Measurements from ENCODE around the gene CASTOR1. TPM values are rescaled to one million over a fixed set of nuclear protein-coding genes. Genes with fewer than 3 reads are reported as not detected.

CASTOR1 gene
- total RNA-seq, 2 donors from 2014 or later = 6.3 to 7.5 TPM

DNA sequence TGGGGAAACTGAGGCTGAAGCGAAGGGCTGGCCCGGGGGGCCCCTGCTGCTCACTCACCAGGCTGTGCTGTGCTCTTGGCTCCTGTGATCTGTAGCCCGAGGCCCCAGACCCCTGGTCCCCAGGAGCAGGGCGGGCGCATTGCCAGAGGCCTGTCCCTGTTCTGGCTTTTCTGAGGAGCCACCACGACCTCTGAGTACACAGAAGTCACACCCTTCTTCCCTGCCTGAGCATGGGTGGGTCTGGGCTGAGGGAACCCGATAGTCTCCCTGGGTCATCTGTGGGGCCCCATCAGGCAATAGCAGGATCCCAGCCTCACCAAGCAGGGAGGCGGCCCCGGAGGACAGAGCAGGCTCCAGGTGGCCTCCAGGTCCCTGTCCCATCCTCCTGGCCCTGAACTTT, 5.1 kb downstream of the CASTOR1 start:
- peak overlapping the region in 1 of 2 donors; percentile 14 for H3K27ac Mint-ChIP-seq
- H3K9me3 Mint-ChIP-seq = no peaks in the 10 kb centered on the region
- DNase-seq (ENCODE audit: low spot score in 2 of 2) (no peak), ATAC-seq (no peak)
- H3K36me3 Mint-ChIP-seq = no peaks in the 10 kb centered on the region

DNA sequence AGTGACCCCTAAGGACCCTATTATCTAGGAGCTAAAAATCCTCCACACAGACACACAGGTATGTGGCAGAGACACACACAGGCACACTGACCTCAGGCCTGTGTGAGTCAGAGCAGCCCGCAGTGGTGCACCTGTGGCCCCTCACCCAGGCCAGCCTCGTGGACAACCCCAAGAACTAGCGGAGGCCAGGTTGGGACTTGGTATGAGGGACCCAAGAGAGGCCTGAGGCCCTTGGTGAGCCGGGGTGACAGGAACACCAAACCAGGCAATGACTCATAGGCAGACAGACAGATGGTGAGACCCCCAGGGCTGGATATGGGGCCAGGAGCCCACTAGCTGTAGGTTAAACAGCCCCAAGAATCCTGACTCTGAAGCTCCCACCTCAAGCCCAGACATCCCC, 6.0 kb downstream of the CASTOR1 start:
- H3K36me3 Mint-ChIP-seq = no peaks in the 10 kb centered on the region
- H3K9me3 Mint-ChIP-seq = no peaks in the 10 kb centered on the region
- no peak for ATAC-seq
- H3K27ac Mint-ChIP-seq = peak overlapping the region; percentile 36 to 72
- no peak for DNase-seq (ENCODE audit: low spot score in 2 of 2)

DNA sequence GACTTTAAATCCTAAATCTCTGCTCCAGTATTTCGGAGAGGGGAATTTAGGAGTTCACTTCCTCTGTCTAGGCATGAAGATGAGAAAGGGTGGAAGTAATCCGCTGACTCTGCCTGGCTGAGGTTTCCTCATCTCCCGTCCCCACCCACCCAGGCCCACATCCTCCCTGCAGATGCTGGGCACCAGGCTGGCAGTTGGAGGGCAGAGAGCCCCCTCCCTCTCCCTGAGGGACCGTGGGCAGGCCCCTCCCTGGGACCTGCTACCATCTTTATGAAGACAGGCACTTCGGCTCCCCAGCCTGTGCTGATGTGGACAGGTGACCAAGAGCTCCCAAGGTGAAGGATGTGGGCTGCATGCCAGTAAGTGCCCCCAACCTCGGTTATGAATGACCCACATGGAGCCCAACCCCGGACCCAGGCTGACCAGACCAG, 6.7 kb downstream of the CASTOR1 start:
- Mint-ChIP-seq H3K9me3 (no peaks in the 10 kb centered on the region), H3K36me3 (no peaks in the 10 kb centered on the region), H3K27ac (peak overlapping the region in 1 of 2 donors; percentile 72)
- DNase-seq (ENCODE audit: low spot score in 2 of 2) (no peak), ATAC-seq (no peak)

DNA sequence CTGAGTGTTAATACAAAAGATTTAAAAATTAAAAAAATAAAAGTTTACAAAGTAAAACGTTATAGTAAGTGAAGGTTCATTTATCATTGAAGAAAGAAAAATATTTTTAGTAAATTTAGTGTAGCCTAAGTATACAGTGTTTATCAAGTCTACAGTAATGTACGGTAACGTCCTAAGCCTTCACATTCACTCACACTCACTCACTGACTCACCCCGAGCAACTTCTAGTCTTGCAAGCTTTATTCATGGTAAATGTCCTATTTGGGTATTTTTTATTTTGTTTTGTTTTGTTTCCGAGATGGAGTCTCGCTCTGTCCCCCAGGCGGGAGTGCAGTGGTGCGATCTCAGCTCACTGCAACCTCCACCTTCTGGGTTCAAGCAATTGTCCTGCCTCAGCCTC, 8.8 kb downstream of the CASTOR1 start:
- DNase-seq (ENCODE audit: low spot score in 2 of 2) = no peak
- no peak overlapping the region for H3K27ac Mint-ChIP-seq
- ATAC-seq = no peak
- no peaks in the 10 kb centered on the region for H3K9me3 Mint-ChIP-seq
- peaks cover 0 to 9% of the 10 kb centered on the region in 2 donors for H3K36me3 Mint-ChIP-seq

DNA sequence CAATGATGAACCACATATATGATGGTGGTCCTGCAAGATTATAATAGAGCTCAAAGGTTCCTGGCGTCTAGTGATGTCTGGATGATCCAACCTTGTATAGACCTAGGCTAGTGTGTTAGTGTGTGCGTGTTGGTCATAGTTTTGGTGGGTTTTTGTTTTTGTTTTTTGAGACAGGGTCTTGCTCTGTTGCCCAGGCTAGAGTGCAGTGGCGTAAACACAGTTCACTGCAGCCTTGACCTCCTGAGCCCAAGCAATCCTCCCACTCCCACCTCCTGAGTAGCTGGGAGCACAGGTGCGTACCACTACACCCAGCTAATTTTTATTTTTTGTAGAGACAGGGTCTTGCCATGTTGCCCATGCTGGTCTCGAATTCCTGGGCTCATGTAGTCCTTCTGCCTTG, 9.4 kb downstream of the CASTOR1 start:
- no peaks in the 10 kb centered on the region for H3K9me3 Mint-ChIP-seq
- peaks cover 0 to 9% of the 10 kb centered on the region in 2 donors for H3K36me3 Mint-ChIP-seq
- DNase-seq (ENCODE audit: low spot score in 2 of 2) (no peak), ATAC-seq (no peak)
- H3K27ac Mint-ChIP-seq = no peak overlapping the region

DNA sequence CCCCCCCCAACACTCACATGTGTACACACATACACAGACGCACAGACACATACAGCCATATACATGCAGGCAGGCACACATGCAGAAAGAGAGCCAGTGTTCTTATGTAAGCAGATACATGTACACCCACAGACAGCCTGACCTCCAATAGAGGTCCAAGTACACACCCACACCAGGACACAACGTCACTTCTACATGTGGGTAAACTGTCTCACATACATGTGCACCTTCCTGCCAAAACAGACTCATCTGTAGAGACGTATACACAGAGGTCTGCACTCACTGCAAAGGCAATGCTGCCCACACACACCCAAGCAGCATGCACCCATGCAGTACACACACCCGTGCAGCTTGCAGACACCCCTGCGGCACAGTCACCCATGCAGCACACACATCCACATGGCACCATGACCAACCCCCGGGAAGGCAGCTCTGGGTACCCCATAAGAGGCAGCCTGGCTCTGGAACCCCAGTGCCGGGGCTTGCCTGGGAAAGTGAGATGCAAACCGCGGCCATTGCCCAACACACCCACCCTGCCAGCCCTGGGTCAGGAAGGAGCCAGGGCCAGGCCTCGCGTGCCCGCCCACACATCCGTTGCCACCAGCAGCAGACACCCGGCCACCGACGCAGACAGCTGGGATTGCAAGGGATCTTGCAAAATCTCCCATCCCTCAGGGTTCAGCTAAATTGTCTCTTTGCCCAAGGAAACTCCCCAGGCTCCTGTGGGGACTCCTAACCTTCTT, 10.1 kb downstream of the CASTOR1 start:
- DNase-seq (ENCODE audit: low spot score in 2 of 2) = no peak
- peak in 1 of 2 donors; percentile 16 for ATAC-seq
- peaks cover 0 to 9% of the 10 kb centered on the region in 2 donors for H3K36me3 Mint-ChIP-seq
- no peak overlapping the region for H3K27ac Mint-ChIP-seq
- H3K9me3 Mint-ChIP-seq = no peaks in the 10 kb centered on the region

DNA sequence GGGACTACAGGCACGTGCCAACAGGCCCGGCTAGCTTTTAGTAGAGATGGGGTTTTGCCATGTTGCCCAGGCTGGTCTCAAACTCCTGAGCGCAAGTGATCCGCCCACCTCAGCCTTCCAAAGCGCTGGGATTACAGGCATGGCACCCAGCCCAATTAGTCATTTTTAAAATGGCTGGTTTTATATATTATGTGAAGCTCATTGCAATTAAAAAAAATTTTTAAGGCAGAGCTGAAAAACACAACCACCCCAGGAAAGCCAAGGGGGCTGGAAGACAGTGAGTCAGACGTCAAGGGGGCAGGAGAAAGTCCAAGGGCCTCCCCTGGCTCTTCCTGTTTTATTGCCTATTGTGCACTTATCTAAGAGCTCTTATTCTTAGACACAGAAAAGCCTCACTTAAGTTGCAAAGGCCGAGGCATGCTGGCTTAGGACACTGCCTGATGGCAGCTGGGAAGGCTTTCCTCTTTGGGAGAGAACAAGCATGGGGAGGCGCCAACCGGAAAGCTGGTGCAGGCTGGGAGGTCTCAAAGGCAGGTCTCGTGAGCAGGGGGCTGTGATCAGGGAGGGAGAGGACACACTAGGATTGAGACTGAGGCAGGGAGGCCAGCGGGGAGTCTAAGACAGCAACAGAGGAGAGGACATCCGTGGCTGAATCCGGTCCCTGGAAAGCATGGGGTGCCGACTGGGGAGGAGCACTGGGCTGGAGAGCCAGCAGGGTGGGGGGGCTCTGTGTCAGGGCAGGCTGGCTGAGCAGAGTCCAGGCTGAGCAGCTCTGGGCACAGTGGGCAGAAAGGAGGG, 11.6 kb downstream of the CASTOR1 start:
- no peak overlapping the region for H3K27ac Mint-ChIP-seq
- ATAC-seq (no peak), DNase-seq (ENCODE audit: low spot score in 2 of 2) (no peak)
- H3K9me3 Mint-ChIP-seq = no peaks in the 10 kb centered on the region
- peaks cover 0 to 9% of the 10 kb centered on the region in 2 donors for H3K36me3 Mint-ChIP-seq

DNA sequence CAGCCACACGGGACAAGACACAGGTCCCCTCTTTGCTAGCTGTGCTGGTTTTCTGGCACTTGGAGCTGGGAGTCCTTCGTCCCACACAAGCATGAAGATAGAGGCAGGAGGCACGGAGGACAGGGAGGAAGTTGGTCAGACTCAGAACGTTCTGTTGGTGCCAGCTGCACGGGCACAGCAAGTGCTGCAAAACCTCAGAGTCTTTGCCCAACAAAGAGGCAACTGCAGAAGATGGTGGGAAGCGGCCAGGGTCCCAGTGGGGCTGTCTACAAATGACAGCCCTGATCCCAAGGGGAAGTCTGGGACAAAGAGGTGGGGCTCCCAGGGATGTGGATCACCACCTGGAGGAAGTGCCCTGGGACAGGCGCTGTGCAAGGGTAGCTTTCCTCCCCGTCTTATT, 13.3 kb downstream of the CASTOR1 start:
- ATAC-seq (no peak), DNase-seq (ENCODE audit: low spot score in 2 of 2) (no peak)
- Mint-ChIP-seq H3K36me3 (peaks cover 0 to 15% of the 10 kb centered on the region in 2 donors), H3K9me3 (no peaks in the 10 kb centered on the region), H3K27ac (peak overlapping the region; percentile 22 to 67)

DNA sequence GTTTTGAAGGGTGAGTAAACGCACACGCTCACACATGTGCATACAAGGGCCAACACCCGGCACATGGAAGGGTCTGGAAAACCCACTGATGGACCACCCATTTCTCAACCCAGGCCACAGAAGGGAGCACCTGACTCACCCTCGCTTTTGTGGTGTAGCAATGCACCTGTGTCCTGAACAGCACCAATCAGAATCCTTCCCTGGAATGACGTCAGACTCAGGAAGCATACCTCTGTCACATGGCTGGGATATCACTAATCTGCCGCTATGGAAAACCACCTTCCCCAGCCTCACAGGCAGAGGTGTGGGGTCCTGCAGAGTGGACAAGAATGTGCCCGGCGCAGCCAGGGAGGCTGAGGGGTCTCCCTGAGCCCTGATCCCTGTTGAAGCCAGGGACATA, 13.7 kb downstream of the CASTOR1 start:
- DNase-seq (ENCODE audit: low spot score in 2 of 2) (no peak), ATAC-seq (peak; percentile 26 to 45)
- Mint-ChIP-seq H3K36me3 (peaks cover 0 to 17% of the 10 kb centered on the region in 2 donors), H3K9me3 (no peaks in the 10 kb centered on the region), H3K27ac (peak overlapping the region; percentile 22 to 67)

DNA sequence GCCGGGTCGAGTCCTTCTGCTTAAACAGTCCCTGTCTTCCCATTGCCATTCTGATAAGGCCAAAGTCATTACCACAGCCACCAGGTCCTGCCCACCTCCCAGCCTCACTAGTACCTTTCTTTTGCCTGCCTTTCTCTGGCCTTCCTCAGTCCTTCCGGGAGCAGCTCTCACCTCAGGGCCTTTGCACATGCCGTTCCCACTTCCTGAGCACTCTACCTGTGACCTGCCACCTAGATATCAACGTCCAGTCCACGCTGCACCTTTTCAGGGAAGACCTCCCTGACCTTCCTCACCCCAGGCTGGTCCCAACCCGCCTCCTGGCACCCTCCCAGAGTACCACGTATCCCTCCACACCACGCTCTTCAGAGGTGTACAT, 14.9 kb downstream of the CASTOR1 start:
- Mint-ChIP-seq H3K27ac (peak overlapping the region in 1 of 2 donors; percentile 5), H3K36me3 (peaks cover 0 to 25% of the 10 kb centered on the region in 2 donors), H3K9me3 (no peaks in the 10 kb centered on the region)
- no peak for ATAC-seq
- DNase-seq (ENCODE audit: low spot score in 2 of 2) = no peak

DNA sequence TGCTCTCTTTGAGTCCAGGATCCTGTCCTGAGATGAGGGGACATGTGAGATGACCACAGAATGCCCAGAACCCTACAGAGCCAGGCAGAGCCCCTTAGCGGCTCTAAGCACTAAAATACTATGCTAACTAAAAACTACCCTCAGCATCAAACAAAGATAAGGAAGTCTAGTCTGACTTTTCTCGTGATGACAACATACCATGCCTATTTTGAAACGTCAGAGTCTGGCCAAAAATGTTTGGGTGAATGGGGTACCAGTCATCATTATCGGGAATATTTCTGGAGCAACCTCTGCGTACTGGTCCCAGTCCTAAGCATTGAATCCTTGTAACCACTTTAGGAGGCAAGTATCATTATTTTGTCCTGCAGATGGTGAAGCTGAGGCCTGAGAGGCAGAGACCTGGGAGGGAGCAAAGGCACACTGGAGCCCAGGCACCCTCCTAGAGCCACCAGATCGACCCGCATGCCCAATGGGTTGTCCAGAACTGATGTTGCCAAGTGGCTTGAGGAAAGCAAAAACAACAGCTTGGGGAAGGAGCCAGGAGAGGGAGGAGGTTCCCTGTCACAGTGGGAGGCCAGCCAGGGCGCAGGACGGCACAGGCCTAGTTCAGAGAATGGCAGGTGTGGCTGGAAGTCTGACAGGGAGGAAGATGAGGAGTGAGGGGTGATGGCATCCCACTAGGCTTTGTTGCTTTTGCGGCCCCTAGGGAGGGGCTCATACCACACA, 15.4 kb downstream of the CASTOR1 start:
- H3K36me3 Mint-ChIP-seq = peaks cover 0 to 30% of the 10 kb centered on the region in 2 donors
- no peaks in the 10 kb centered on the region for H3K9me3 Mint-ChIP-seq
- peak overlapping the region; percentile 44 to 46 for H3K27ac Mint-ChIP-seq
- ATAC-seq (no peak), DNase-seq (ENCODE audit: low spot score in 2 of 2) (no peak)

DNA sequence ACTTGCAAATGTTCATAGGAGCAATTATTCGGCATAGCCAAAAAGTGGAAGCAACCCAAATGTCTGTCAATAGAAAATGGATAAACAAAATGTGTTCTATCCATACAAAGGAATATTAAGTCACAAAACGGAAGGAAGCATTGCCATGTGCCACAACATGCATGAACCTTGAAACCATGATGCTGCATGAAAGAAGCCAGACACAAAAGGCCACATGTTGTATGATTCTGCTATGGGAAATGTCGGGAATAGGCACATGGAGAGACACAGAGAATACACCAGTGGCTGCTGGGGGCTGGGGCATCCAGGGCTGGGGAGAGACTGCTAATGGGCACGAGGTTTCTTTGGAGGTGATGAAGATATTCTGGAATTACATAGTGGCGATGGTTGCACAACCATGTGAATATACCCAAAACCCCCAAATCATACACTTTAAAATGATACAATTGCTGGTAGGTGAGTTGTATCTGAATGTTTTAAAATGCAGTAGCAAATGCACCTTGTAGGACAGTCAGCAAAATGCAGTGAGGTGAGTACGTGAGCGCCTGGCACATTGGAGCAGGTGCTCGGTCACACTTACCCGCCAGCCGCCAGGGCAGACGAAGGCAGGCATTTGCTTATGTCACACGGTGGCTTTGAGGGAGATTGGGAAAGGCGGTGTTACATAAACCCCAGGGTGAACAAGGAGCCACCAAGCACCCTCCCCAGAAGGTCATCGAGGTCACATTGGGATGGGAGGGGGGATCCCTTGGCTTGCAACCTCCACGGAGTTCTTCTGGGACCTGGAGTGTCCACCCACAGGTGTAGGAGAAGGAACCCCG, 16.3 kb downstream of the CASTOR1 start:
- no peak for DNase-seq (ENCODE audit: low spot score in 2 of 2)
- H3K36me3 Mint-ChIP-seq = peaks cover 7 to 39% of the 10 kb centered on the region in 2 donors
- no peaks in the 10 kb centered on the region for H3K9me3 Mint-ChIP-seq
- H3K27ac Mint-ChIP-seq = peak overlapping the region in 1 of 2 donors; percentile 46
- ATAC-seq = no peak

DNA sequence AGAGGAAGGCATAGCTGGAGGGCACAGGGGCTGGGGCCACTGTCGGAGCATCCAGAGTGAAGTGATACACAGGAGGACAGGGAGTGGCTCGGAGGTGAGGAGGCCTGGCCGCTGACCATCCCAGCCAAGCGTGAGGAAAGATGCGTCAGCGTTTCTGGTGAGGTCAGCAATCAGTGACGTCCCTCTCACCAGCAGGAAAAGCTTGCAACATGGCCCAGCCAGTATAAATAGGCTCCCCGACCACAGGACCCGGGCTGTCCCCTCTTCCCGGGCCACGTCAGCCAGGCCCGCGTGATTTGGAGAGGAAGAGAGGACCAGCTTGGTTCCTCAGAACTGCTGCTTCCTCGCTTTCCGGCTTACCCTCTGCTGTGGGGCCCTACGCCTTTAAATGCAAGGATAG, 18.5 kb downstream of the CASTOR1 start:
- Mint-ChIP-seq H3K27ac (peak overlapping the region in 1 of 2 donors; percentile 11), H3K36me3 (peaks cover 13 to 42% of the 10 kb centered on the region in 2 donors), H3K9me3 (no peaks in the 10 kb centered on the region)
- DNase-seq (ENCODE audit: low spot score in 2 of 2) = no peak
- ATAC-seq = no peak

DNA sequence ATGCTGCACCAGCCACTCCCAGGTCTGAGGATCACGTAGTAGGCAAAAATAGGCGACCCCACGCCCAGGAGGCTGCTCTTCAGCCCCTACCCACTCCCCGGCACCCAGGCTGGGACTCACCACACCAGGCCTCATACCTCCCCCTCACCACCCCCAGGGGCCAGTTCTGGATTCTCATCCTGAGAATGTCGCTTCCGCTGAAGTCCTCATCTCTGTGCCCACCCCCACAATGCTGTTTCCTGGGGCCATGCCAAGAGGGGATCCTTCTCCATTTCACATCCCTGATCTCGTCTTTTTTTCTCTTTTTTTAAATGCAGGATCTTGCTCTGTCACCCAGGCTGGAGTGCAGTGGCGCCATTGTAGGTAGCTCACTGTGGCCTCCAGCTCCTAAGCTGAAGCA, 21.0 kb downstream of the CASTOR1 start:
- H3K36me3 Mint-ChIP-seq = peaks cover 19 to 60% of the 10 kb centered on the region in 2 donors
- no peak for ATAC-seq

DNA sequence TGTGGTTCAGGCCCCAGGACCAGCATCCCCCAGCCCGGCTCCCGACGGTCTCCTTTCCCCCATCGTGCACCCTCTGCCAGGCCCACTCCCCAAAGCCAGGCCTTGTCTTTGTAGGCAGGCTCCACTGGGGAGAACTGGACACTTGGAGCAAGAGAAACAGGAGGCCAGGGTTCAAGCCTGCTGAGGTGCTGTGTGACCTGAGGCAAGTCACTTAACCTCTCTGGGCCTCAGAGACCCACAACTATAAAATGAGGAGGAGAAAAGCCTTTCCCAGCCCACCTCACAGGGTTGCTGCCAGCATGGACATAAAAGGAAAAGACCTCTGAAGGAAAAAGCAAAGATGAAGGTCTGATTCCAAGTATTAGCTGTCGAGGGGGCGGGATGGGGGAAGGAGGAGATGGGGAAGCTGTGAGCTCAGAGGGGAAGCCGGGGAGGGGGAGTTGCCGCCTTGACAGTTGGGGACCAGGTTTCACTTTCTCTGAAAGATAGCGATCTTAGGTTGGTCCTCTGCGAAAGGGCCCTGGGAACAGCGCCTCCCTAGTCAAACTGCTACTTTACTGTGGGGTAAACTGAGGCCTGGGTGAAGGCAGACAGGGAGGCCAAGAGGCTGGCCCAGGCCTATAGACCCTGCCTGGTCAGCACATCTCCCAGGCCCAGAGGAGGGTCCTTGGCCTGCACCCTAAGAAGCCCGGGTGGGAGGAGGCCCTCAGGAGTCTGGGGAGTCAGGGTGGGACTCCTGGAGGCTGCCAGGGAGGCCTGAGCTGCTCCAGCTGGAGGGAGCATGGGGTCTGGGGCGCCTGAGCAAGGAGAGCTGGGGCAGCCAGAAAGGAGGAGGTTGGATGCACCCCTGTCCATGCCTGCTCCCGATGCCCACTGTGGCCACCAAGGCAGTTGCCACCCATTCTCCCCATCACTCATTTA, 21.7 kb downstream of the CASTOR1 start:
- peak overlapping the region; percentile 95 to 98 for H3K27ac Mint-ChIP-seq
- no peaks in the 10 kb centered on the region for H3K9me3 Mint-ChIP-seq
- DNase-seq (ENCODE audit: low spot score in 2 of 2) (no peak), ATAC-seq (peak in 1 of 2 donors; percentile 38)
- peaks cover 22 to 67% of the 10 kb centered on the region in 2 donors for H3K36me3 Mint-ChIP-seq

More for the DNA sequence above, 21.0 kb downstream of the CASTOR1 start:
- Mint-ChIP-seq H3K9me3 (no peaks in the 10 kb centered on the region), H3K27ac (peak overlapping the region; percentile 78 to 98)
- no peak for DNase-seq (ENCODE audit: low spot score in 2 of 2)
